CD4-positive, alpha-beta memory T cell (primary cell): ENCODE results near the gene MED31. TPM values are rescaled to one million over a fixed set of nuclear protein-coding genes. Genes with fewer than 3 reads are reported as not detected.

Experiments used
- CTCF ChIA-PET: fragments of 350-600 bp; sonication (Branson Sonifier 250); formaldehyde crosslinking; loops from one replicate; lab custom pipeline; 2021; ENCODE audit warnings: inconsistent platforms; ENCODE audit not compliant: partially characterized antibody; lab: Charles Lee
- POLR2A ChIA-PET: fragments of 350-600 bp; sonication (Branson Sonifier 250); formaldehyde crosslinking; loops from one replicate; lab custom pipeline; 2021; ENCODE audit not compliant: partially characterized antibody; lab: Charles Lee
- DNase-seq, 5 donors: peaks; one replicate each; pipeline versions ENCODE4 v3.0.0 to v3.0.0-alpha.2; 2020 to 2022; ENCODE audit warnings: mixed read lengths in 1 of 5
- H3K27ac ChIP-seq: one replicate; pipeline ENCODE4 v1.7.0; 2013; ENCODE audit warnings: low read depth, low read length
- H3K27me3 ChIP-seq: 2 replicates; pipeline ENCODE4 v1.7.0; 2013; ENCODE audit warnings: mild to moderate bottlenecking, low read length, moderate library complexity; ENCODE audit not compliant: insufficient read depth
- H3K36me3 ChIP-seq: 2 replicates; pipeline ENCODE4 v1.7.0; 2013; ENCODE audit warnings: mild to moderate bottlenecking, low read length, moderate library complexity; ENCODE audit not compliant: insufficient read depth
- H3K4me1 ChIP-seq: 2 replicates; pipeline ENCODE4 v1.7.0; 2013; ENCODE audit warnings: mild to moderate bottlenecking, low read length, moderate library complexity; ENCODE audit not compliant: insufficient read depth
- H3K4me3 ChIP-seq, 2 donors: one replicate each; pipeline ENCODE4 v1.7.0; 2013; ENCODE audit warnings: low read length in 2 of 2, mild to moderate bottlenecking in 1 of 2
- H3K9me3 ChIP-seq, 2 donors: one replicate each; pipeline ENCODE4 v1.7.0; 2013; ENCODE audit warnings: low read length in 2 of 2, control low read depth in 1 of 2; ENCODE audit not compliant: control insufficient read depth in 1 of 2
- H3K27ac Mint-ChIP-seq, 7 donors: one replicate each; pipeline ENCODE4 v1.8.0; 2020 to 2021; ENCODE audit warnings: mixed read lengths in 7 of 7, mild to moderate bottlenecking in 6 of 7, inconsistent platforms in 3 of 7, moderate library complexity in 3 of 7
- H3K27me3 Mint-ChIP-seq, 2 donors: one replicate each; pipeline ENCODE4 v1.8.0; 2020 to 2021; ENCODE audit warnings: mixed read lengths in 2 of 2
- H3K36me3 Mint-ChIP-seq, 2 donors: one replicate each; pipeline ENCODE4 v1.8.0; 2020 to 2021; ENCODE audit warnings: mixed read lengths in 2 of 2, inconsistent platforms in 1 of 2, mild to moderate bottlenecking in 1 of 2
- H3K4me1 Mint-ChIP-seq, 4 donors: one replicate each; pipeline ENCODE4 v1.8.0; 2020 to 2021; ENCODE audit warnings: mixed read lengths in 4 of 4, mild to moderate bottlenecking in 1 of 4
- H3K4me3 Mint-ChIP-seq, 8 donors: one replicate each; pipeline ENCODE4 v1.8.0; 2020 to 2021; ENCODE audit warnings: mixed read lengths in 8 of 8, mild to moderate bottlenecking in 7 of 8, moderate library complexity in 6 of 8, inconsistent platforms in 3 of 8
- H3K9me3 Mint-ChIP-seq, 8 donors: one replicate each; pipeline ENCODE4 v1.8.0; 2020 to 2021; ENCODE audit warnings: mixed read lengths in 8 of 8, mild to moderate bottlenecking in 5 of 8, inconsistent platforms in 3 of 8, moderate library complexity in 1 of 8
- intact Hi-C: fragments of 100-400 bp; cut with micrococcal nuclease; formaldehyde crosslinking; loops from one replicate; pipeline ENCODE4 v1.15.1; 2023
- polyA plus RNA-seq, 2 donors: library from polyadenylated mRNA; unstranded; fragments of 300-500 nt; fragmentation: Illumina TruSeq; gene quantifications; one replicate each; pipeline ENCODE4 v1.2.3, GENCODE V29; 2021
- total RNA-seq, 2 experiments: library from RNA; stranded (reverse); gene quantifications; one replicate each; pipeline ENCODE4 v1.2.3, GENCODE V29; 2021

Gene MED31
- total and polyA plus RNA-seq, 4 experiments from 2014 or later, result 25.6 to 44.7 (median 33.3) TPM

DNA sequence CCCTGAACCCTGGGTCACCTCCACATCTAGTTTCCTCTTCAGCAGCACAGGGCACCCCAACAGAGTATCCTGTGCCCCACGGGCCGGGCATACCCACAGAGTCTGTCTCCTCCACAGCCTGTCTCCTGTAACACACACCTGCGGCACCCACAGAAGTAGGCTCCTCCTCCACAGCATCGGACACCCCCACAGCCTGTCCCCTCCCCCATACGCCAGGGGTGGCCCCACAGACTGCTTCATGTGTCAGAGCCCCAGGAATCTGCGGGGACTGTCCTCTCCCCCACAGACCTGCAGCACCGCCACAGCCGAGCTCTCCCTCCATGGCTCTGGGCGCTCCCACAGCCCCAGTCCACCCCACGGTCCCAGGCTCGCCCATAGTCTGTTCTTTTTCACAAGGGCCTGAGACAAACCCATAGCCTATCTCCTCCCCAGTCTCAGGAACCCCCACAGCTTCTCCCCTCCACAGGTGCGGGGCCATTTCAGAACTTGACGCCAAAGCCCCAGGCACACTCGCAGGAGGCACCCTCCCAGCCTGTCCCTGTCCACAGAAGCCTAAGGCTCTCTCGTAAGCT, 12.3 kb downstream of the MED31 start:
- ChIA-PET CTCF (no interaction called here), POLR2A (interaction anchor here (1.0 to 5.6 kb wide), 4 partner anchors 9 to 166 kb away, joined by 3 to 78 read pairs (median 16); partner anchors contain the start of genes C17orf100 and MED31)
- no peaks in the 10 kb centered on the region for H3K27me3 Mint-ChIP-seq
- peak in 1 of 5 donors; percentile 33 for DNase-seq
- H3K4me3 Mint-ChIP-seq, result peak overlapping the region; percentile 95 to 98 (median 96)
- Histone ChIP-seq H3K4me3 (peak overlapping the region; percentile 17 to 94), H3K27ac (peak overlapping the region; percentile 81), H3K36me3 (peaks cover 8% of the 10 kb centered on the region), H3K4me1 (peaks cover 40% of the 10 kb centered on the region), H3K9me3 (no peaks in the 10 kb centered on the region), H3K27me3 (no peaks in the 10 kb centered on the region)
- intact Hi-C loops, result no loop called here
- H3K36me3 Mint-ChIP-seq, result peaks cover 16 to 32% of the 10 kb centered on the region in 2 donors
- peaks cover 12 to 55% (median 36%) of the 10 kb centered on the region in 4 donors for H3K4me1 Mint-ChIP-seq
- no peaks in the 10 kb centered on the region for H3K9me3 Mint-ChIP-seq
- peak overlapping the region; percentile 23 to 99 (median 86) for H3K27ac Mint-ChIP-seq

DNA sequence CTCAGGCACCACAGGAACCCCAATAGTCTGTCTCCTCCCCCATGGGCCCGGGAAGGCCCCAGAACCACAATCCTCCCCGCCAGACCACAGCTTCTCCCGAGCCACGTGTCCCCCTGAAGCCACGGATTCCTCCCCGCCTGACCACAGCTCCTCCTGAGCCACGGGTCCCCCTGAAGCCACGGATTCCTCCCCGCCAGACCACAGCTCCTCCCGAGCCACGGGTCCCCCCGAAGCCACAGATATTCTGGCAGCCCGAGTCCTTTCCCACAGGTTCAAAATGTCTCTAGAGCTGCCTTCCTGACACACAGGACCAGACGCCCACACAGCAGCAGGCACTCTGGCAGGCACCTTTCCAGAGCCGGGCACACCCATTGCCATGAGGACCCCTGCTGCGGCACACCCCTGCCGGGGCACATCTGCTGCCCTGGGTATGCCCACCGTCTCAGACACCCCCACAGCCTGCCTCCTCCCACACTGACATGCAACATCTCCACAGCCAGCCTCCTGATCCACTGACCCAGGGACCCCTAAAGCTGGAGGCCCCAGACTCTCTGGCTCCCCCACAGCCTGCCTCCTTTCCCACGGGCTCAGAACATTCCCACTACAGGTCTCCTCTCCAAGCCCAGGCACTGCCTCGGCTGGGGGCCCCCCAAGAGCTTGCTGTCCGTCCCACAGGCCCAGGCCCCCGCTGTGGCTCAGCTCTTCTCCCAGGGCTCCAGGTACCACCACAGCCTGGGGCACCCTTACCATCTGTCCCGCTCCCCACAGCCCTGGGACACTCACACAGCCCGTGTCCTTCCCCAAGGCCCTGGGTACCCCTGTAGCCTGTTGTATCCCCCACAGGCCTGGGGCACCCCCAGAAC, 13.1 kb downstream of the MED31 start:
- peak overlapping the region in 5 of 7 donors; percentile 74 to 96 (median 77) for H3K27ac Mint-ChIP-seq
- CTCF ChIA-PET, result no interaction called here
- H3K4me1 Mint-ChIP-seq, result peaks cover 12 to 51% (median 36%) of the 10 kb centered on the region in 4 donors
- POLR2A ChIA-PET, result interaction anchor here (1.3 to 5.6 kb wide), 2 partner anchors 12 to 23 kb away, joined by 3 to 78 read pairs; partner anchors contain the start of genes C17orf100 and MED31
- Histone ChIP-seq H3K27ac (no peak overlapping the region), H3K36me3 (peaks cover 8% of the 10 kb centered on the region), H3K4me1 (peaks cover 33% of the 10 kb centered on the region), H3K9me3 (no peaks in the 10 kb centered on the region), H3K4me3 (no peak overlapping the region), H3K27me3 (no peaks in the 10 kb centered on the region)
- DNase-seq, result peak in 1 of 5 donors; percentile 36
- H3K27me3 Mint-ChIP-seq, result no peaks in the 10 kb centered on the region
- H3K4me3 Mint-ChIP-seq, result peak overlapping the region in 7 of 8 donors; percentile 40 to 98 (median 81)
- no peaks in the 10 kb centered on the region for H3K9me3 Mint-ChIP-seq
- peaks cover 20 to 30% of the 10 kb centered on the region in 2 donors for H3K36me3 Mint-ChIP-seq
- intact Hi-C loops, result no loop called here

DNA sequence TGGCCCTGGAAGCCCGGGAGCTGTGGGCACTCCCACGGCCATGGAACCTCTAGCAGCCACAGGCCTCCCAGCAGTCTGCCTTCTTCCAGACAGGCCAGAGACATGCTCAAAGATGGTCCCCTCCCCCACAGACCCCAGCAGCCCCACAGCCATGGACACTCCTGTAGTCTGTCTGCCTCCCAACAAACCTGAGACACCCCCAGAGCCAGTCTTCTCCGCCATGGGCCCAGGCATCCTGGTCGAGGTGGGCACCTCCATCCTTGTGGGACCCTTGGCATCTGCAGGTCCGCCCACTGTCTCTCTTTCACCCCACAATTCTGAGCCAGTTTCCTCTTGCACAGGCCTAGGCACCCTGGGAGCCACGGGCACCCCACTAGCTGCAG, 14.0 kb downstream of the MED31 start:
- Mint-ChIP-seq H3K4me1 (peaks cover 10 to 45% (median 34%) of the 10 kb centered on the region in 4 donors), H3K9me3 (no peaks in the 10 kb centered on the region), H3K27ac (peak overlapping the region in 1 of 7 donors; percentile 70), H3K36me3 (peaks cover 28 to 34% of the 10 kb centered on the region in 2 donors), H3K27me3 (no peaks in the 10 kb centered on the region), H3K4me3 (peak overlapping the region in 3 of 8 donors; percentile 20 to 58 (median 48))
- Histone ChIP-seq H3K27me3 (no peaks in the 10 kb centered on the region), H3K36me3 (peaks cover 11% of the 10 kb centered on the region), H3K4me1 (peaks cover 25% of the 10 kb centered on the region), H3K9me3 (no peaks in the 10 kb centered on the region), H3K27ac (no peak overlapping the region), H3K4me3 (no peak overlapping the region)
- no peak for DNase-seq
- CTCF ChIA-PET, result no interaction called here
- POLR2A ChIA-PET, result interaction anchor here (1.3 to 5.6 kb wide), 2 partner anchors 13 to 22 kb away, joined by 3 to 78 read pairs; partner anchors contain the start of genes C17orf100 and MED31
- intact Hi-C loops, result no loop called here

GRCh38 chr17:6636616-6637457, 14.6 kb downstream of the MED31 start:
- intact Hi-C loops, result no loop called here
- peaks cover 11 to 39% (median 28%) of the 10 kb centered on the region in 4 donors for H3K4me1 Mint-ChIP-seq

DNA sequence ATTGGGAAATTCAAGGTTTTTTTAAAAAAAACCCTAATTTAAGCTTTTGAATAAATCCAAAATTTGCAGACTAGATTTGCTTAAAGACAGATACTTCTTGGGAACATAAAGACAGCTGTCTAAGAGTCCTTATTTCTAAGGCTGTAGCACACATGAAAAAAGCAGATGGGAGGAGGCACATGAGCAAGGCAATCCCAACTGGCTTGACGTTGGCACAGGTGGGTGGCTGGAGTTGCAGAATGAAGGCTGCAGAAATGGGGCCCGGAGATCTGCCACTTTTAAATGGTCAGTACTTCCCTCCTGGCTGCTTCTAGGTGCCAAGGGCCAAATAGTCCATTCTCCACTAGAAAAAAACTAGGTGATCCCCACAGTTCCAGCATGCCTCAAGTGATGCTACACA, 15.3 kb downstream of the MED31 start:
- no peaks in the 10 kb centered on the region for H3K27me3 ChIP-seq
- ChIA-PET CTCF (no interaction called here), POLR2A (no interaction called here)
- peaks cover 11% of the 10 kb centered on the region for H3K4me1 ChIP-seq
- no peak overlapping the region for H3K4me3 ChIP-seq
- Mint-ChIP-seq H3K27ac (peak overlapping the region in 3 of 7 donors; percentile 18 to 83 (median 52)), H3K27me3 (no peaks in the 10 kb centered on the region), H3K36me3 (peaks cover 38% of the 10 kb centered on the region in 2 donors), H3K9me3 (no peaks in the 10 kb centered on the region), H3K4me3 (no peak overlapping the region), H3K4me1 (peaks cover 10 to 31% (median 24%) of the 10 kb centered on the region in 4 donors)
- intact Hi-C loops, result no loop called here
- no peak overlapping the region for H3K27ac ChIP-seq
- DNase-seq, result no peak
- no peaks in the 10 kb centered on the region for H3K9me3 ChIP-seq
- H3K36me3 ChIP-seq, result peaks cover 11% of the 10 kb centered on the region

More at GRCh38 chr17:6636616-6637457, 14.6 kb downstream of the MED31 start:
- ChIA-PET CTCF (no interaction called here), POLR2A (no interaction called here)
- Mint-ChIP-seq H3K27me3 (no peaks in the 10 kb centered on the region), H3K4me3 (peak overlapping the region in 2 of 8 donors; percentile 48 to 58), H3K9me3 (no peaks in the 10 kb centered on the region), H3K27ac (peak overlapping the region in 1 of 7 donors; percentile 83), H3K36me3 (peaks cover 32 to 39% of the 10 kb centered on the region in 2 donors)
- peaks cover 11% of the 10 kb centered on the region for H3K36me3 ChIP-seq
- H3K27ac ChIP-seq, result no peak overlapping the region
- H3K27me3 ChIP-seq, result no peaks in the 10 kb centered on the region
- no peak for DNase-seq
- no peak overlapping the region for H3K4me3 ChIP-seq
- peaks cover 18% of the 10 kb centered on the region for H3K4me1 ChIP-seq
- no peaks in the 10 kb centered on the region for H3K9me3 ChIP-seq

DNA sequence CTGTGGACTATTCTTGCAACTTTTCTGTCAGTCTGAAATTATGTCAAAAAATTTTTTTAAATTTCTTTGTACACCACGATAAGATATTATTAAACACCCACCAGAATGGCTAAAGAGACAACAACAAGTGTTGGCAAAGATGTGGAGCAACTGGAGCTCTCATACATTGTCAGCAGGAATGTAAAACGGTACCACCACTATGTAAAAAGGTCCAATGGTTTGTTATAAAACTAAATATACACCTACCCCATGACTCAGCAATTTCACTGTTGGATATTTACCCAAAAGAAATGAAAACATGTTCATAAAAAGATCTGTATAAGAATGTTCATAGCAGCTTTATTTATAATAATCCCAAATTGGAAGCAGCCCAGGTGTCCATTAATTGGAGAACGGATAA, 18.1 kb downstream of the MED31 start:
- Histone ChIP-seq H3K27me3 (no peaks in the 10 kb centered on the region), H3K4me1 (no peaks in the 10 kb centered on the region), H3K4me3 (no peak overlapping the region), H3K9me3 (no peaks in the 10 kb centered on the region), H3K27ac (no peak overlapping the region), H3K36me3 (peaks cover 26% of the 10 kb centered on the region)
- H3K27me3 Mint-ChIP-seq, result no peaks in the 10 kb centered on the region
- intact Hi-C loops, result no loop called here
- H3K27ac Mint-ChIP-seq, result peak overlapping the region in 1 of 7 donors; percentile 68
- H3K4me3 Mint-ChIP-seq, result no peak overlapping the region
- no peaks in the 10 kb centered on the region for H3K9me3 Mint-ChIP-seq
- H3K4me1 Mint-ChIP-seq, result peaks cover 5 to 13% (median 9%) of the 10 kb centered on the region in 4 donors
- H3K36me3 Mint-ChIP-seq, result peaks cover 50 to 52% of the 10 kb centered on the region in 2 donors
- POLR2A ChIA-PET, result no interaction called here
- CTCF ChIA-PET, result no interaction called here
- no peak for DNase-seq
